ENCODE data around the gene ARG2.

Gene ARG2

GRCh38 chr14:67609642-67610310 lies 9.9 kb upstream of the ARG2 start:
- Histone ChIP-seq H4K91ac (ENCODE audit: low read depth, low read length) (no peak overlapping the region), H4K8ac (ENCODE audit: low read depth, low read length) (no peak overlapping the region), H3K27me3 (ENCODE audit: insufficient read depth, low read length) (no peaks in the 10 kb centered on the region), H3K4me2 (ENCODE audit: low read length) (no peak overlapping the region), H3K14ac (ENCODE audit: low read length) (no peak overlapping the region), H4K12ac (ENCODE audit: low read depth, low read length) (no peak overlapping the region), H3K18ac (ENCODE audit: low read length) (no peak overlapping the region), H3K4me3 (ENCODE audit: low read depth, low read length) (no peak overlapping the region), H2BK12ac (ENCODE audit: low read length) (no peak overlapping the region), H3K9me3 (ENCODE audit: insufficient read depth, low read depth, low read length) (no peaks in the 10 kb centered on the region), H3K36me3 (ENCODE audit: control insufficient read depth in 1 of 2, insufficient read depth in 2 of 2, low read length in 2 of 2) (no peaks in the 10 kb centered on the region), H3K79me1 (ENCODE audit: low read length) (no peaks in the 10 kb centered on the region), H3K4ac (ENCODE audit: low read depth, low read length) (no peak overlapping the region), H2AFZ (ENCODE audit: insufficient read depth, low read length, poor library complexity) (no peak overlapping the region), H3K4me1 (ENCODE audit: control insufficient read depth in 1 of 2, insufficient read depth in 2 of 2, low read length in 2 of 2) (no peaks in the 10 kb centered on the region), H3K27ac (ENCODE audit: low read depth, low read length) (no peak overlapping the region), H3K9ac (ENCODE audit: low read length) (no peak overlapping the region), H2BK5ac (ENCODE audit: low read depth, low read length, poor library complexity) (no peak overlapping the region), H3K79me2 (ENCODE audit: control insufficient read depth, insufficient read depth, low read length, poor library complexity) (no peaks in the 10 kb centered on the region), H3K23ac (ENCODE audit: low read length) (no peak overlapping the region), H2AK5ac (ENCODE audit: low read length) (no peak overlapping the region), H2BK120ac (ENCODE audit: insufficient read depth, low read length, poor library complexity) (no peak overlapping the region)
- no peak for DNase-seq
- no CpG with 5 or more reads among the region's 10 CpGs for whole genome bisulfite sequencing (ENCODE audit: extremely low coverage, insufficient coverage, insufficient read length)

GRCh38 chr14:67610491-67610890 lies 9.2 kb upstream of the ARG2 start:
- Histone ChIP-seq H3K27ac (ENCODE audit: low read depth, low read length) (no peak overlapping the region), H3K79me2 (ENCODE audit: control insufficient read depth, insufficient read depth, low read length, poor library complexity) (no peaks in the 10 kb centered on the region), H3K4ac (ENCODE audit: low read depth, low read length) (no peak overlapping the region), H2AK5ac (ENCODE audit: low read length) (no peak overlapping the region), H2BK12ac (ENCODE audit: low read length) (no peak overlapping the region), H4K8ac (ENCODE audit: low read depth, low read length) (no peak overlapping the region), H3K9ac (ENCODE audit: low read length) (no peak overlapping the region), H3K4me3 (ENCODE audit: low read depth, low read length) (no peak overlapping the region), H2BK120ac (ENCODE audit: insufficient read depth, low read length, poor library complexity) (no peak overlapping the region), H3K4me1 (ENCODE audit: control insufficient read depth in 1 of 2, insufficient read depth in 2 of 2, low read length in 2 of 2) (no peaks in the 10 kb centered on the region), H3K23ac (ENCODE audit: low read length) (no peak overlapping the region), H4K12ac (ENCODE audit: low read depth, low read length) (no peak overlapping the region), H3K14ac (ENCODE audit: low read length) (no peak overlapping the region), H3K9me3 (ENCODE audit: insufficient read depth, low read depth, low read length) (no peaks in the 10 kb centered on the region), H3K18ac (ENCODE audit: low read length) (no peak overlapping the region), H2BK5ac (ENCODE audit: low read depth, low read length, poor library complexity) (no peak overlapping the region), H3K4me2 (ENCODE audit: low read length) (no peak overlapping the region), H2AFZ (ENCODE audit: insufficient read depth, low read length, poor library complexity) (no peak overlapping the region), H3K79me1 (ENCODE audit: low read length) (no peaks in the 10 kb centered on the region), H3K36me3 (ENCODE audit: control insufficient read depth in 1 of 2, insufficient read depth in 2 of 2, low read length in 2 of 2) (no peaks in the 10 kb centered on the region), H3K27me3 (ENCODE audit: insufficient read depth, low read length) (no peaks in the 10 kb centered on the region), H4K91ac (ENCODE audit: low read depth, low read length) (no peak overlapping the region)
- no peak for DNase-seq
- no CpG with 5 or more reads among the region's 1 CpG for WGBS (ENCODE audit: extremely low coverage, insufficient coverage, insufficient read length)

- Histone ChIP-seq H2BK5ac (ENCODE audit: low read depth, low read length, poor library complexity) (no peak overlapping the region), H3K9me3 (ENCODE audit: insufficient read depth, low read depth, low read length) (no peaks in the 10 kb centered on the region), H3K36me3 (ENCODE audit: control insufficient read depth in 1 of 2, insufficient read depth in 2 of 2, low read length in 2 of 2) (no peaks in the 10 kb centered on the region), H3K23ac (ENCODE audit: low read length) (no peak overlapping the region), H4K91ac (ENCODE audit: low read depth, low read length) (no peak overlapping the region), H3K27ac (ENCODE audit: low read depth, low read length) (no peak overlapping the region), H4K12ac (ENCODE audit: low read depth, low read length) (no peak overlapping the region), H3K4me3 (ENCODE audit: low read depth, low read length) (no peak overlapping the region), H2BK12ac (ENCODE audit: low read length) (no peak overlapping the region), H3K79me1 (ENCODE audit: low read length) (peaks cover 3% of the 10 kb centered on the region), H4K8ac (ENCODE audit: low read depth, low read length) (no peak overlapping the region), H2AK5ac (ENCODE audit: low read length) (no peak overlapping the region), H3K79me2 (ENCODE audit: control insufficient read depth, insufficient read depth, low read length, poor library complexity) (peaks cover 3% of the 10 kb centered on the region), H3K4ac (ENCODE audit: low read depth, low read length) (no peak overlapping the region), H3K18ac (ENCODE audit: low read length) (no peak overlapping the region), H3K4me2 (ENCODE audit: low read length) (no peak overlapping the region), H2BK120ac (ENCODE audit: insufficient read depth, low read length, poor library complexity) (no peak overlapping the region), H2AFZ (ENCODE audit: insufficient read depth, low read length, poor library complexity) (no peak overlapping the region), H3K27me3 (ENCODE audit: insufficient read depth, low read length) (no peaks in the 10 kb centered on the region), H3K14ac (ENCODE audit: low read length) (no peak overlapping the region), H3K9ac (ENCODE audit: low read length) (no peak overlapping the region), H3K4me1 (ENCODE audit: control insufficient read depth in 1 of 2, insufficient read depth in 2 of 2, low read length in 2 of 2) (peaks cover 4 to 6% of the 10 kb centered on the region in 2 experiments)
- peak; percentile 39 to 79 for DNase-seq
These were observed 1.1 kb upstream of the ARG2 start for GRCh38 chr14:67618617-67619063.

GRCh38 chr14:67620217-67620785 lies 581 bp downstream of the ARG2 start:
- H3K23ac ChIP-seq (ENCODE audit: low read length) = no peak overlapping the region

More at GRCh38 chr14:67620217-67620785, 581 bp downstream of the ARG2 start:
- Histone ChIP-seq H3K27ac (ENCODE audit: low read depth, low read length) (no peak overlapping the region), H3K27me3 (ENCODE audit: insufficient read depth, low read length) (no peaks in the 10 kb centered on the region), H4K12ac (ENCODE audit: low read depth, low read length) (no peak overlapping the region), H2AFZ (ENCODE audit: insufficient read depth, low read length, poor library complexity) (peak overlapping the region; percentile 99), H3K79me2 (ENCODE audit: control insufficient read depth, insufficient read depth, low read length, poor library complexity) (peaks cover 3% of the 10 kb centered on the region), H4K8ac (ENCODE audit: low read depth, low read length) (peak overlapping the region; percentile 84), H4K91ac (ENCODE audit: low read depth, low read length) (peak overlapping the region; percentile 47), H3K36me3 (ENCODE audit: control insufficient read depth in 1 of 2, insufficient read depth in 2 of 2, low read length in 2 of 2) (peaks cover 0 to 2% of the 10 kb centered on the region in 2 experiments), H3K4me3 (ENCODE audit: low read depth, low read length) (peak overlapping the region; percentile 79), H3K14ac (ENCODE audit: low read length) (no peak overlapping the region), H3K4me2 (ENCODE audit: low read length) (peak overlapping the region; percentile 94), H2AK5ac (ENCODE audit: low read length) (no peak overlapping the region), H3K79me1 (ENCODE audit: low read length) (peaks cover 3% of the 10 kb centered on the region), H2BK120ac (ENCODE audit: insufficient read depth, low read length, poor library complexity) (no peak overlapping the region), H3K9ac (ENCODE audit: low read length) (no peak overlapping the region), H3K18ac (ENCODE audit: low read length) (peak overlapping the region; percentile 76), H3K4me1 (ENCODE audit: control insufficient read depth in 1 of 2, insufficient read depth in 2 of 2, low read length in 2 of 2) (peaks cover 4 to 6% of the 10 kb centered on the region in 2 experiments), H3K4ac (ENCODE audit: low read depth, low read length) (no peak overlapping the region), H3K9me3 (ENCODE audit: insufficient read depth, low read depth, low read length) (no peaks in the 10 kb centered on the region), H2BK5ac (ENCODE audit: low read depth, low read length, poor library complexity) (no peak overlapping the region), H2BK12ac (ENCODE audit: low read length) (no peak overlapping the region)
- WGBS (ENCODE audit: extremely low coverage, insufficient coverage, insufficient read length) = no CpG with 5 or more reads among the region's 19 CpGs
- peak in 1 of 2 donors; percentile 30 for DNase-seq
